GM18951 (cell line): Measurements from ENCODE around the gene NDUFB2.
"Not testable (repeated sequence)": the region's sequence is repeated elsewhere in the genome, so short reads cannot be mapped to it uniquely, and the experiment has no call there.

Source experiments
- POLR2A ChIP-seq: IDR thresholded peaks from 4 replicates; pipeline ENCODE4 v1.6.1; 2011; ENCODE audit warnings: mild to moderate bottlenecking; ENCODE audit not compliant: insufficient read length, insufficient read depth; ENCODE audit errors: extremely low read depth
- in situ Hi-C: fragments of 300-500 bp; cut with MboI; formaldehyde crosslinking; loops from one replicate; pipeline ENCODE4 v1.12.0; 2022; ENCODE audit warnings: low sequenced_read_pairs, mixed read lengths, inconsistent platforms; ENCODE audit not compliant: unreplicated experiment

Gene NDUFB2

DNA sequence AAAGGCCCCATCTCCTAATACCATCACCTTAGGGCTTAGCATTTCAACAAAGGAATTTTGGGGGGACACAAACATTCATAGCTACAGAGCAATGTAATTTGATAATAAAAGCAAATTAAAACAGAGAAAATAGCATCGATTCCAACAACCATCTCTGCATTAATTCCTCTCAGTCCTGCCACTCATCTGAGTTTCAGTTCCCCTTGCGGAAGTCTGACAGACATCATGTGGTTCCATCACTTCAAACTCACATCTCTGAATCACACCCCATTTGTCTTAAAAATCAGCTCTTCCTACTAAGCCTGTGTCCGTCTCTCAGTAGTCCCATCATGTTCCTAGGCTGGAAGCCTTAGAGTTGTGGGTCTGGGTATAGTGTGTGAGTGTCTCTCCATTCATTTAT lies 20.2 kb upstream of the NDUFB2 start:
- TF ChIP-seq POLR2A: no peak
- in situ Hi-C loops: no loop called here

GRCh38 chr7:140676956-140677355 lies 19.6 kb upstream of the NDUFB2 start:
- in situ Hi-C loops: not testable (repeated sequence)

DNA sequence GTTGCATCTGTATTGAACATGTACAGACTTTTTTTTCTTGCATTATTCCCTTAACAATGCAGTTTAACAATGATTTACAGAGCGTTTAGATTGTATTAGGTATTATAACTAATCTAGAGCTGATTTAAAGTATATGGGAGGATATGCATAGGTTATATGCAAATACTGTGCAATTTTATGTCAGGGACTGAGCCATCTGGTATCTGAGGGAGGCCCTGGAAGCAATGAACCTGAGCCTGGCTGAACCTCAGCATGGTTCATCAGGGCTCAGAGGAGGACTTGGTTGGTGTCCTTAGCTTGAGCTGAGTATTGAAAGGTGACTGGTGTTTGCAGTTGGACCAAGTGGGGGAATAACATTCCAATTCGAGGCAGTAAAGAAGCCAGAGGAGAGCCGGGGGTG lies 19.0 kb upstream of the NDUFB2 start:
- no peak for TF ChIP-seq POLR2A
- in situ Hi-C loops: no loop called here

DNA sequence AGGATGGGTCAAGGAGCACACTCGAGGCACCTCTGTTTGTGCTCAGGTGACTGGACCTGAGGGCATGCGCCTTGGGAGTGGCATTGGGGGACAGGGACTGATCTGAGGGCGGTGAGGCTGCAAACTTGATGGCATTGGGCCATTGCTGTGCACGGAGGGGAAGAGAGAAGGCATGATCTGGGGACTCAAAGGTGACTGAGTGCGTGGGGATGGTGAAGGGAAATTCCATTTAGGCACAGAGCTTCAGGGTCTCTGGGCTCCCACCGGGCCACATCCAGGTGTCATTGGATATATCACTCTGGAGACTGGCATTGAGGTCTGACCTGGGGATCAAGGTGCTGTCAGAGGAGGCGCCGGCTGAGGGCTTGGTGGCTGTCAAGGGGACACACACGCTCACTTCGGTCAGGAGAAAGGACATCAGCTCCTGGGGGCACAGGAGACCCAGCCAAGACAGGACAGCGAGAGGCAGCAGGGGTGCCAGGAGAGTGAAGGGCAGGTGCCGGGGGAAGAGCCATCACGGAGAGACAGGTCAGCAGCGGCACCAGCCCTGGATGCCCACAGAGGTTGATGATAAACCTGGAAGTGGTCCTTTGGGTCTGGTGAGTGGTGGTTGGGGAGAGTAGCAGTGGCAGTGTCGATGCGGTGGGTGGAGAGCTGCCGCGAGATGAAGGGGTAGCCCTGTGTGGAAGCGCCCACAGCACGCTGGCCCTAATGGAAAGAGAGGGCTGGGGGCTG lies 18.3 kb upstream of the NDUFB2 start:
- in situ Hi-C loops: no loop called here

GRCh38 chr7:140678816-140679130 lies 17.7 kb upstream of the NDUFB2 start:
- no peak for TF ChIP-seq POLR2A
- in situ Hi-C loops: no loop called here

More for the DNA sequence above, 18.3 kb upstream of the NDUFB2 start:
- no peak for TF ChIP-seq POLR2A

DNA sequence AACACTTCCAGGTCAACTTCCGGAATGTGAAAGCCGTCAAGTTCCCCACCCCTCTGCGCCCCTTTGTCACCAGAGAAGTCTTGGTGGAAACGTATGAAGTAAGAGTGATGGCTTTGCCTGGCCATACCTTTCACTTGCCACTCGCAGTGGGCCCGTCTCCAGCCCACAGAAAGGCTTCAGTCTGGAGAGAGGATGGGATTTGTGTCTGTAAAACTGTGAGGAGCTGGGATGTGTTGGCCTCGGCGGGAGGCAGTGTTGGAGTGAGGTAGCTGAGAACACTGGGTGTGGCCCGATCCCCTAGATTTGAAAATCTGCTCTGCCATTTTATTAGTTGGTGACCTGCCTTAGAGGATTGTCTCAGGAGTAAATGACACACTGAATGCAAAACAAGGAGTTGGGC lies 17.3 kb upstream of the NDUFB2 start:
- in situ Hi-C loops: no loop called here

DNA sequence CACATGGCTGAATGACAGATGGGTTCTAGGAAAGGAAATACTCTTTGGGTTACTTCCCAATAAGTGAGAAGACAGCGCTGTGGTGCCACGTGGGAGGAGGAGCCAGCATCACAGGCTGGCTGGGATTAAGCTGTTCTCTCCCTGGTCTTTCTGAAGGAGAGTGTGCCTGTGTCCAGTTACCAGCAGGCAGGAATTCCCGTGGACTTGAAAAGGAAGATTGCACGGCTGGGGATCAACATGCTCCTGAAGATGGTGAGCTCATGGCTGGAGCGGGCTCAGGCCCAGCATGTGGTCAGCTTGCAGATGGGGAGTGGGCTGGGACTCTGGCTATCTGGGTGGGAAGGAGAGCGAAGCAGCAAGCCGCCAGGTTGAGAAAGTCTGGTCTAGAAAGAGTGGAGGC lies 15.6 kb upstream of the NDUFB2 start:
- in situ Hi-C loops: no loop called here
- no peak for TF ChIP-seq POLR2A

More for the DNA sequence above, 17.3 kb upstream of the NDUFB2 start:
- TF ChIP-seq POLR2A: no peak

GRCh38 chr7:140681766-140682165 lies 14.7 kb upstream of the NDUFB2 start:
- TF ChIP-seq POLR2A: no peak

DNA sequence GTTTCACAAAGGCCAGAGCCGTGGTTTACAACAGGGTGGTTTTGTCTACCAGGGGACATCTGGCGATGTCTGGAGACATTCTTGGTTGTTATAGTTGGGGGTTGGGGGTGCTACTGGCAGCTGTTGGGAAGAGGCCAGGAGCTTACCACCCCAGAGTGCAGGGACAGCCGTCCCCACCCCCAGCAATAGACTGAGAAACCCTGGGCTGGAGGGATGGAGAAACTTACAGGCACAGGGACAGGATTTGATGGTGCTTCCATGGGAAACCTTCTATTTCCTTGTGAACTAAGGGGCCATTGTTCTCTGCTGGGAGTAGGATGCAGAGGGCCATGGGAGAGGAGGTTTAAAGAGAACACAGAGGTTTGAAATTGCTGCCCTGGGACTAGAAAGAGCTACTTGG lies 12.9 kb upstream of the NDUFB2 start:
- no peak for TF ChIP-seq POLR2A
- in situ Hi-C loops: no loop called here

More at GRCh38 chr7:140681766-140682165, 14.7 kb upstream of the NDUFB2 start:
- in situ Hi-C loops: no loop called here

DNA sequence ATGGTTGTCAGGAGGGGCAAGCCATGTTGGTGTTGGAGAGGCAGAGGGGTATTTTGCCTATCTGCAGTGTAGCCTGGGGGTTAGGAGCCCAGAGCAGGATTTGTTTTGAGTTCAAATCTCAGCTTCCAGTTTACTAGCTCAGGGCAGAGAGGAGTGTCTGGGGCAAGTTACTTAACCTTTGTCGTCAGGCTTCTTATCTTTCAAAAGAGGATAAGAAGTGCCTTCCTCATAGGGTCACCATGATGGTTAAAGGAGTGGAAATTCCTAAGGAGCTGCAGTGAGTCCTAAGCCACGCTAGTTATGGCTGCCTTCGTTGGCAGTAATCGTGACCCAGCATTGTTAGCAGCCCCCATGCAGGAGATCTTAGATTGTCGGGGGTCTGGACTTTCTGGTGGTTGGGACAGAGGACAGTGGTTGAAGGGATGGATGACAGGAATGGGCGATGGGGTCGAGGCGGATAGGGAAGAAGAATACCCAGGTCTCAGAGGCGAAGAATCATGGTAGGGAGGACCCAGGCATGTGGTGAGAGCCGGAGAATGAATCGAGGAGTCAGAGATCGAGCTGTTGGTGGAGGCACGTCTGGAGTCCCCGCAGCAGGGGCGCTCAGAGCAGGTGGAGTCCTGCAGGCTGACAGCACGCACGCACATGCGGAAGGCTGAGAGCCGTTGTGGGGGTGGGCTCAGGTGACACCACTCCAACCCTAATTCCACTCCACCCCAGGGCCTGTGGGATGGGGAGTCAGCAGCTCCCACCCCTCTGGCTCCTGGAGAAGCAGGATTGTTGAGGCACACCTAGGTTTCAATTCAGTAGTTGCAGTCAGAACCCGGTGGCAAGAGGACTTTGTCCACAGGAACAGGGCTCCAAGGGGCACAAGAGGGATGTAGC lies 12.2 kb upstream of the NDUFB2 start:
- in situ Hi-C loops: no loop called here
- no peak for TF ChIP-seq POLR2A

- TF ChIP-seq POLR2A: no peak
- in situ Hi-C loops: no loop called here
These were observed 11.0 kb upstream of the NDUFB2 start for GRCh38 chr7:140685407-140686087.

DNA sequence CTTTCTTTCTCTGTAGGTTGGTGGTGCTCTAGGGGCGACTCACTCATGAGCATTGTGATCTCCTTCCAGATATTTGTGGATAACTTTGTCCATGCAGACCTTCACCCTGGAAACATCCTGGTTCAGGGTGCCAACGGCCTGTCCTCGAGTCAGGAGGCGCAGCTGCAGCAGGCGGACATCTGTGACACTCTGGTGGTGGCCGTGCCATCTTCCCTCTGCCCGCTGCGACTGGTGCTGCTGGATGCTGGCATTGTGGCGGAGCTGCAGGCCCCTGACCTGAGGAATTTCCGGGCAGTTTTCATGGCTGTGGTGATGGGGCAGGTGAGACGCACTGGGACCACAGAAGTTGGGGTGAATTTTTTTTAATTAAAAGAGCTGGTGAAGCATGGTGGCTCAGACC lies 9.6 kb upstream of the NDUFB2 start:
- TF ChIP-seq POLR2A: no peak
- in situ Hi-C loops: no loop called here

DNA sequence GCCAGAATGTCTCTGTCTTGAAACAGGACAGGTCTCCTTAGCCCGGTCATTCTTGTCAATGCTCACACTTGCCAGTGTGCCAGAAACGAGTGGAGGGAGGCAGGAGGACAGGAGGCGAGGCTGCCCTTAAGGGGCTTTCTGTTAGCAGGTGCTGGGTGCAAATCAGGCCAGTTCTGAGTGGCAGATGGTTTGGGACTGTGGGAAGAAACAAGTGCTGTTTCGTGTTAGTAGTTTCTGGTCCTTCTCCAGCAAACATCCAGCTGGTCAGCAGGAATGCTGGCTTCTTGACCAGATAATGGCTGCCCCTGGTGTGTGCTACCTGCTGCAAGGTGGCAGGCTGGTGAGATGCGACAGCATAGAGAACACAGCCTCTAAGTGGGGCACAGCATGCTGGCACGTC lies 8.2 kb upstream of the NDUFB2 start:
- in situ Hi-C loops: no loop called here
- no peak for TF ChIP-seq POLR2A
